GM11168 (cell line): ENCODE results near the gene USP13.

Experiments used
- in situ Hi-C: fragments of 300-500 bp; cut with MboI; formaldehyde crosslinking; loops from one replicate; pipeline ENCODE4 v1.12.0; 2022; ENCODE audit warnings: low sequenced_read_pairs; ENCODE audit not compliant: unreplicated experiment

USP13 gene

GRCh38 chr3:179731544-179731943 is 78.7 kb downstream of the USP13 start:
- in situ Hi-C loops: no loop called here

DNA sequence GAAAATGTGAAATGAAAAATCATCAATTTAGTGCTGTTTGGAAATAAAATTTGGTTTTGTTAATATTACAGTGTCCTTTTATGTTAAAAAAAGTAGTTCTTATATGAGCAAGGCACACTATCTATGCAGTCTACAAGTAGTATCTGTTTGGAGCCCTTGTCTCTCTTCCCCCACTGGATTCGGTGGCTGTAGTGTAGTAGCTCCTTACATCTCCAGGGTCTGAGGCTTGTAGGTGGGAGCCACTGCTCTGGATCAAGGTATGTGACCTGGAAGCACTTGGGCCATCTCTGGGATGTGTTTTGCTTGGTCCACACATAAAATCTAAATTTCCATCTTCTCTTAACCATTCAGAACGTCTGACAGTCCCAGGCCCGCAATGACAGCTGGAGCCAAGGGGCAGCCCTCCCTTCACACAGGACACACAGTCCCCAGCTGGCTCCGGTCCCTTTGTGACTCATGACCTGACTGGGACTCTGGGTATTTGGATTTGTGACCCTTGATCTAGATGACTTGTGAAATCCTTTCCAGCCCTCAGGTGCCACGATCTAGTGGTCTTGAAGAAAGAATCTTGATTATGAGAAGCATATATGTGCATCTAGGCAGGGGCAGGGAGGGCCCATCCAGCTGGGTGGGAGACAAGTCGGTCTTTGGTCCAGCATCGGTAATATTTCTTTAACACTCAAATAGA is 80.0 kb downstream of the USP13 start:
- in situ Hi-C loops: no loop called here

DNA sequence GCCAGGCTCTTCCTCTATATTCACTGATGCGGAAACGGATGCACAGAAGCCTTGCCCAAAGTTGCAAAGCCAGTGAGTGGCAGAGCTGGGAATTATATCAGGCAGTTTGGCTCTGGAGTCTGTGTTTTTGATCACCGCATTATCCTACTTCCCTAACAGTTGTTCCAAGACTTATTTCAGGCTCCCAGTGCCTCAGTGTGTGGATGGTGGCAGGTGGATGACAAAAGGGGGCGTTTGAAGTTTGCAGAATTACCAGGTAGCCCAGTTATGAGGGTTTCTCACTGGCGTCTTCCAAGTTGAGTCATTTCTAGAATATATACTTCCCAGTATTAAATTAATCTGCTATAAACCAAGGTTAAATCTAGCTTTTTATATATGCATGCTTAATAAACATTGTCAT is 81.0 kb downstream of the USP13 start:
- in situ Hi-C loops: no loop called here

- in situ Hi-C loops: no loop called here
Observed at GRCh38 chr3:179734497-179735281, 81.8 kb downstream of the USP13 start.

GRCh38 chr3:179735321-179735720 is 82.5 kb downstream of the USP13 start:
- in situ Hi-C loops: no loop called here

- in situ Hi-C loops: no loop called here
Observed at GRCh38 chr3:179738998-179739397, 86.2 kb downstream of the USP13 start.

DNA sequence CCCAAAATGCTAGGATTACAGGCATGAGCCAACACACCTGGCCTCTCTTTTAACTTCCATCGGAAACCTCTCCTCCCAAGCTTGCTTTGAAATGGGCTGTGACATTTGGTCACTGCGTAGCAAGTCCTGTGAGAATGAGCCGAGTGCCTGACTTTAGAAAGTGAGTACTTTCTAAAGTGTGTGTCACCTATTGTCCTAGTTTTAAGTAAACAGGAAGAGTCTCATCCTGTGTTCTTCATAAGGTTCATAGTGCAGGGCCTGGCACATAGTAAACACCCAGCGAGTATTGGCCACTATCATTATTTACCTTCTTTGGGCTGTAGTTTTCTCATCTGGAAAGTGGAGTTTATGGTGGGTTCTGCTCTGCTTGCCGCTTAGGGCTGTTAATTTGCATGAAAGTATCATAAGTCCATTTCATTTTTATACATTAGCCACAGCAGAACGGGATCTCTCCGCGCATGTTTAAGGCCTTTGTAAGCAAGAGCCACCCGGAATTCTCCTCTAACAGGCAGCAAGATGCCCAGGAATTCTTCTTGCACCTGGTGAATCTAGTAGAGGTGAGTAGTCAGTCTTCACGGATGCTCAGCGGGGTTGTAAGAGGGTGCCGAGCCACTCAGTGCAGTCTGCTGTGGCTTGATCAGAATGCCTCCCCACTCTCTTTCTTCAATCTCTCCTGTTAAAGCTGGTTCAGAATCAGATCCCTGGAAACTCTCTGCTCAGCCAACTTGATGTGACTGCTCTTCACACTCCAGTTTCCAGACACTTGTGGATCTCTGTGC is 87.2 kb downstream of the USP13 start:
- in situ Hi-C loops: no loop called here

- in situ Hi-C loops: no loop called here
Observed at GRCh38 chr3:179743913-179744312, 91.1 kb downstream of the USP13 start.

- in situ Hi-C loops: no loop called here
Observed at GRCh38 chr3:179744667-179745066, 91.8 kb downstream of the USP13 start.

DNA sequence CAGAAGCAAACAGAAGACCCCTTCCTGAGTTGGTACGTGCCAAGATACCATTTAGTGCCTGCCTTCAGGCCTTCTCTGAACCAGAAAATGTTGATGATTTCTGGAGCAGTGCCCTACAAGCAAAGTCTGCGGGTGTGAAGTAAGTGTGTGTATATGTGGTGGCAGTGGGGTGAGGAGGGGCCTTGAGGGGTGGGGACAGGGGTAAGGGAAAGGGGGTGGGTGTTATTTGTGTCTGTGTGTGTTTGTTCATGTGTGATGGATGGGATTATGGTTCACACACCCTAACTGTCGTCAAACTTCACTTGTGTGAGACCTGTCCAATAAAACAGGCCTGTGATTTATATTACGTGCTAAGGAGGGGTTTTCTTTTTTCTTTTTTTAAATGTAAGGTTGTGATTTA is 92.2 kb downstream of the USP13 start:
- in situ Hi-C loops: no loop called here

- in situ Hi-C loops: no loop called here
Observed at GRCh38 chr3:179745716-179746115, 92.9 kb downstream of the USP13 start.

DNA sequence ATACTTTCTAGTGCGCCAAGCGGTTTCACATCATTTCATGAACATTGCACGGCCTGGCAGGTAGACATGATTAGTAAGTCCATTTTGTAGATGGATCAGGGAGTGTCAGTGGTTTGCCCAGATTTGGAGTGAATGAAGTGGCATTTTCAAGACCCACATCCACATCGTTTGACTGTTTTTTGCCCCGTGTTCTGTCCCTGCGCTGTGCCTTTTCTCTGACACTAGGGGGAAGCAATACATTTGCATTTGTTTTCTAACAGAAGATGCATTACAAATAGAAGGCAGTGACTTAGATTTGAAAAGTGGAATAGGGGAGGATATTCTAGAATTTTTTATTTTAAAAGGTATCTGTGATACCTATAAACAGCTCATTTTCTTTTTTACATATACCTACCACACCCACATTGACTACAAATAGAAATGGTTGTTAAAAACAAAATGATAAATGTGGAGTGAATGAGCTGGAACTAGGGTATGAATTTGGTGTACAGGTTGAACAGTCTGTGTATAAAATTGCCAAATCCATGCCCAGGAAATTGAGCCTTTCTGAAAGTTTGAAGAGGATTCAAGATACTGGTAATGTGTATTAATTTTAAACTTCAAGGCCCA is 98.0 kb downstream of the USP13 start:
- in situ Hi-C loops: no loop called here

- in situ Hi-C loops: no loop called here
Observed at GRCh38 chr3:179760944-179761343, 108.1 kb downstream of the USP13 start.

DNA sequence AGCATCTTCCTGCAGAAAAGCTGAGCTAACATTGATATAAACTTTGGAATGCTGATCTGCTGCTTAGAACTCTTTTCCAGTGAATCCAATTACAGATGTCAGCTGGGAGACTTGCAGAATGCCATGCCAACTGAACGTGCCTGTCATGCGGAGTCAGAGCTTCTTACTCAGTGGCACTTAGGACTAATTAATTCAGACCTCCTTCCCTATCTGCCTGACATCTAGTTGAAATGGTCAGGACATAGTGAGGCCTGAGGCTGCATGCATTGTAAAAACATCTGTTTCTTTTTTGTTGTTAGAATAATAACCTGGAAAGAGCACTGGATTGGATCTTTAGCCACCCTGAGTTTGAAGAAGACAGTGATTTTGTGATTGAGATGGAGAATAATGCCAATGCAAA is 112.6 kb downstream of the USP13 start:
- in situ Hi-C loops: no loop called here

DNA sequence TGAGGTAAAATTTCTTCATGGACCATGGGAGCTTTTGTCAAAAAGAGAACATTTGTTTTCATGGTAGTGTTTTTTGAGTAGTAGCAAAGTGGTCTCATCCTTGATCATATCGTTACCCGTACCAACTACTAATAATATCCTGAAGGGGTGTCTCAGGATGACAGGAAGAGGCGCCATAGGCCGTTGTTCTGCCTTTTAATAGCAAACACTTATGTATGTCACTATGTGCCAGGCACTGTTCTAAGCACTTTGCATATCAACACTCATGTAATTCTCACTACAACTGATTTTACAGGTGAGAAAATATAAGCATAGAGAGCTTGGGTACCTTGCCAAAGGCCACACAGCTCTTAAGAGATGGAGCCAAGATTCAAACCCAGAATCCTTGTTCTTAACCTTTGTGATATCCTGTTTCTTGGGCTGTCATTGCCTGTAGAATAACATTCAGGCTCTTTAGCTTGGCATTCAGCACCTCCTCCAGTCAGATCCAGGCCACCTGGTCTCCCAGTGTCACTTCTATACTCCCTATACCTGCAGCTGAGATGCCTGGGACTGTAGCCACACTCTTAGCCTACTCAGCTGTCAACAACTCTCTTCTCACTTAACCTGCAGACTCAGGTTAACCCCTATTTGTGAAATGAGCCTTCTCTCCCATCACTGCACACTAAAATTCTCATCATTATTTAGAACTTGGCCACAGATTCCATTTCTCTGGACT is 113.7 kb downstream of the USP13 start:
- in situ Hi-C loops: no loop called here

GRCh38 chr3:179768080-179768479 is 115.2 kb downstream of the USP13 start:
- in situ Hi-C loops: no loop called here

GRCh38 chr3:179769411-179770247 is 116.8 kb downstream of the USP13 start:
- in situ Hi-C loops: no loop called here

GRCh38 chr3:179771797-179772196 is 119.0 kb downstream of the USP13 start:
- in situ Hi-C loops: no loop called here

DNA sequence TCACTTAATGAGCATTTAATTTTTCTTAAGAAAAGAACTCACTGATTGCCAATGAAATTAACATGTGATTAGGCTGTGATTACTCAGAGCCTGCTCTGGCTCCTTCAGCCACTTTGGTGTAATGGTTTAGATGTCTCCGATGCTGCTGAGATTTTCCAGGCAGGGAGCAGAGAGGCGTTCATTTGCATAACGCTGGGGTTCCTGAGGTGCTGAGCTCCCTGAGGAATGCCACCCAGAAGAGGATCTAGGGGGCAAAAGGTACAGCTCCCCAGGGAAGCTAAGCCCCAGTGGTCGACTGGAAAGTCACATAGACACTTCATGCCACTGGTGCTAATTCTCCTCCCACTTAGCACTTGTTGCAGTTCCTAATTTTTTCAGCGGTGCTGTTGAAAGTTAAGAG is 119.5 kb downstream of the USP13 start:
- in situ Hi-C loops: no loop called here
